Measurements from ENCODE around the gene OOSP1.
"Not testable (repeated sequence)": the region's sequence is repeated elsewhere in the genome, so short reads cannot be mapped to it uniquely, and the experiment has no call there.

Gene OOSP1, protein sequence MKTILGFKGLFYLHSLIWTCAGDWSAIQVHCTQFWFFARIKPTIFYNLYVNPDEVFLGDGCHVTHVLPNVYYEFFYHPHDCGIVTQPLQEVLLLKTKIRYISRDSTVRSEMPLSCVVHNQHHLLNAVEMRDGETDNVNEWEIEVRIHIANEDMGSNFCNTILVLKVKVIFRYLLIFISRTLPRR

DNA sequence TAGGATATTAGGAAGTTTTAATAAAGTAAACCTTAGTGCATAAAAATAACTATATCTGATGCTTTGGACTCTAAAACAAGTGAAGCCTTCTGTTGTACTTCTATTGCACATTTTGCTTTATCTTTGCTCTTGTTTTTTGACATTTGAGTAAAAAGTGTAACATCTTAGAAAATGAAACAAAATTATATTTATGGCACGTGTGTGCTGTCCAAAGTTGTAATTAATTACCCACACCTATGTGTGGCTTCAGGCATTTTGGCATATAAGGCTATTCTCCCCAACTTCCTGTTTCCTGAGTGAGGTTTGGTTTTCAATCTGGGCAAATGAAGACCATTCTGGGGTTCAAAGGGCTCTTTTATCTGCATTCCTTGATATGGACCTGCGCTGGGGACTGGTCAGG lies at the start of gene OOSP1:
Gene OOSP1 (plus strand): TSS at position 301 of the 400 bp plus-strand sequence. CDS start 23 bp downstream, at position 324.
- H3K27ac Mint-ChIP-seq = no peak within 1 kb of the TSS
- H3K4me1 Mint-ChIP-seq (ENCODE audit: low read depth) = no peaks in the 10 kb centered on the region
- no peaks in the 10 kb centered on the region for H3K36me3 Mint-ChIP-seq (ENCODE audit: low read depth)
- no peaks in the 10 kb centered on the region for H3K9me3 Mint-ChIP-seq
- H3K27me3 Mint-ChIP-seq (ENCODE audit: low read depth) = peaks cover 3% of the 10 kb centered on the region
- H3K4me3 Mint-ChIP-seq = no peak within 1 kb of the TSS

DNA sequence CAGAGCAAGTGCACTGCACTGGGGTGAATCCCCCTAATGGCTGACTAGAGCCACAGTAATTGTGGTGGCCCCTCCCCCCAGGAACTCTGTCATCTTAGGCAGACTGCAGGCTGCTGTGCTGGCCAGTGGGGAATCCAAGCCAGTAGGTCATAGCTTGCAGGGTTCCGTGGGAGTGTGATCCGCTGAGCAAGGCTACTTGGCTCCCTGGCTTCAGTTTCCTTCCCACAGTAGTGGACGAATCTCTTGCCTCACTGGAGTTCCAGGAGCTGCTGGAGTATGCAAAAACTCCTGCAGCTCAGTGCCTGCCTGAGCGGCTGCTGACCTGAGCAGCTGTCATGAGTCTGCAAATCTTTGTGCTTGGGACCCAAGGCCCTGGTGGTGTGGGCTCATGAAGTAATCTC lies 46.5 kb upstream of the OOSP1 start:
- no peaks in the 10 kb centered on the region for H3K36me3 Mint-ChIP-seq (ENCODE audit: low read depth)
- H3K27me3 Mint-ChIP-seq (ENCODE audit: low read depth) = no peaks in the 10 kb centered on the region
- H3K4me1 Mint-ChIP-seq (ENCODE audit: low read depth) = no peaks in the 10 kb centered on the region
- H3K9me3 Mint-ChIP-seq = peaks cover 38% of the 10 kb centered on the region
- no peak overlapping the region for H3K27ac Mint-ChIP-seq
- H3K4me3 Mint-ChIP-seq = no peak overlapping the region

DNA sequence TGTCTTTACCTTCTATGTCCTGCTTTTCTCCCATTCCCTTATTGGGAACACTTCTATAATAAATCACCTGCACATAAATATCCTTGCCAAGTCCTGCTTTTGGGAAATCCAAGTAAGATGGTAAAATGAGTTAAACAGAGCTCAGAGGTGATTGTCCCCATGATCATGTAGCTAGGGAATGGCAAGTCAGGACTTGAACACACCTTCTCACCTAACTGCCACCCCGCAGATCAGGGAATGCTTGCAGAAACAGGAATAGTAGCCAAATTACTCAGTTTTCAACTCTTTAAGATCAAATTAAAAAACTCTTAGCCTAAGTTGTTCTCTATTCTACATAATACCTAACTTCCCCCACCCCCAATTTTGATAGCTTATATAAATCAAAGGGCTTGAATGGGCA lies 43.6 kb upstream of the OOSP1 start:
- Mint-ChIP-seq H3K9me3 (peaks cover 14% of the 10 kb centered on the region), H3K4me3 (no peak overlapping the region), H3K27me3 (ENCODE audit: low read depth) (no peaks in the 10 kb centered on the region), H3K27ac (no peak overlapping the region), H3K36me3 (ENCODE audit: low read depth) (no peaks in the 10 kb centered on the region), H3K4me1 (ENCODE audit: low read depth) (no peaks in the 10 kb centered on the region)

DNA sequence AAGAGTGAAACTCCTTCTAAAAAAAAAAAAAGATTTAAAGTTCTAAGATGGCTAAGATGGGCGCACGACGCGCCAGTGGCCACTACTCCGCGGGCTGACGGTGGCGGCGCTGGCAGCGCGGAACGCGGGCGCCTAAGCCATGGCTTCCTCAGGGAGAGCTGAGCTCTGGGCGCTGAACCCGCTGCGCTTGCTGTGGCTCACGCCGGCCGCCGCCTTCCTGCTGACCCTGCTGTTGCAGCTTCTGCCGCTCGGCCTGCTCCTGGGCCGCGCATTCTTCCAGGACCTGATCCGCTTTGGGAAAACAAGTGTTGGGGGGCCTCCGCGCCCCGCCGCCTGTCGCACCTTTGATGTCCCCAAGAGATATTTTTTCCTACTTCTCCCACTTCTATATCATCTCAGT lies 40.2 kb upstream of the OOSP1 start:
- Mint-ChIP-seq H3K27ac (no peak overlapping the region), H3K4me1 (ENCODE audit: low read depth) (no peaks in the 10 kb centered on the region), H3K9me3 (no peaks in the 10 kb centered on the region), H3K36me3 (ENCODE audit: low read depth) (no peaks in the 10 kb centered on the region), H3K4me3 (no peak overlapping the region), H3K27me3 (ENCODE audit: low read depth) (no peaks in the 10 kb centered on the region)

DNA sequence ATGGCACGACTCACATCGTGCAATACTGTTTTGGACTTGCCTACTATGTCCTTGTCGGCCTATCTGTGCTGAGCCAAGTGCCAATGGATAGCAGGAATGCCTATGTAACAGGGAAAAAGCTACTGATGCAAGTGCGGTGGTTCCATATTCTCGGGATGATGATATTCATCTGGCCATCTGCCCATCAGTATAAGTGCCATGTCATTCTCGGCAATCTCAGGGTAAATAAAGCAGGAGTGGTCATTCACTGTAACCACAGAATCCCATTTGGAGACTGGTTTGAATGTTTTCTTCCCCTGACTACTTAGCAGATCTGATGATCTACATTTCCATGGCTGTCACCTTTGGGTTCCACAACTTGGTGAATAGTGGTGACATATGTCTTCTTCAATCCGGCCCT lies 39.6 kb upstream of the OOSP1 start:
- no peak overlapping the region for H3K4me3 Mint-ChIP-seq

DNA sequence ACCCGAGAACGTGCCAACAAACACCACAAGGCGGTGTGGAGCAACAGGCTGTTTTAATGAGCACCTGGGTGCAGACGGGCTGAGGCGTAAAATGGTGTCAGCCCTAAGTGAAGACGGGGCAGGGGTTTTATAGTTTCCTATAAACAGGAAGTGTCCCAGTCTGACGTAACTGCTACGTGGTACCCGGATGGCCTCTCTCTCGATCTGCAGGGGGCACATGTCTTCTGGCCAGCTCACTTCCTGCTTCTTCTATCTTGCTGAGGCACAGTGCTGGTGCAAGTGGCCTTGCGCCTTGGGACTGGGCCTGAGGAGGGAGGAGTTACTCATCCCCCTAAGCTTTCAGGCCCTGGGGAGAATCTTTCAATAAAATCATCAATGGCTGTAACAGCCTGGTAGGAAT lies 38.7 kb upstream of the OOSP1 start:
- H3K36me3 Mint-ChIP-seq (ENCODE audit: low read depth) = no peaks in the 10 kb centered on the region
- no peak overlapping the region for H3K27ac Mint-ChIP-seq
- no peaks in the 10 kb centered on the region for H3K4me1 Mint-ChIP-seq (ENCODE audit: low read depth)
- no peak overlapping the region for H3K4me3 Mint-ChIP-seq
- no peaks in the 10 kb centered on the region for H3K27me3 Mint-ChIP-seq (ENCODE audit: low read depth)
- no peaks in the 10 kb centered on the region for H3K9me3 Mint-ChIP-seq

More for the DNA sequence above, 39.6 kb upstream of the OOSP1 start:
- H3K4me1 Mint-ChIP-seq (ENCODE audit: low read depth) = no peaks in the 10 kb centered on the region
- H3K27me3 Mint-ChIP-seq (ENCODE audit: low read depth) = no peaks in the 10 kb centered on the region
- H3K9me3 Mint-ChIP-seq = no peaks in the 10 kb centered on the region
- H3K36me3 Mint-ChIP-seq (ENCODE audit: low read depth) = no peaks in the 10 kb centered on the region
- no peak overlapping the region for H3K27ac Mint-ChIP-seq

DNA sequence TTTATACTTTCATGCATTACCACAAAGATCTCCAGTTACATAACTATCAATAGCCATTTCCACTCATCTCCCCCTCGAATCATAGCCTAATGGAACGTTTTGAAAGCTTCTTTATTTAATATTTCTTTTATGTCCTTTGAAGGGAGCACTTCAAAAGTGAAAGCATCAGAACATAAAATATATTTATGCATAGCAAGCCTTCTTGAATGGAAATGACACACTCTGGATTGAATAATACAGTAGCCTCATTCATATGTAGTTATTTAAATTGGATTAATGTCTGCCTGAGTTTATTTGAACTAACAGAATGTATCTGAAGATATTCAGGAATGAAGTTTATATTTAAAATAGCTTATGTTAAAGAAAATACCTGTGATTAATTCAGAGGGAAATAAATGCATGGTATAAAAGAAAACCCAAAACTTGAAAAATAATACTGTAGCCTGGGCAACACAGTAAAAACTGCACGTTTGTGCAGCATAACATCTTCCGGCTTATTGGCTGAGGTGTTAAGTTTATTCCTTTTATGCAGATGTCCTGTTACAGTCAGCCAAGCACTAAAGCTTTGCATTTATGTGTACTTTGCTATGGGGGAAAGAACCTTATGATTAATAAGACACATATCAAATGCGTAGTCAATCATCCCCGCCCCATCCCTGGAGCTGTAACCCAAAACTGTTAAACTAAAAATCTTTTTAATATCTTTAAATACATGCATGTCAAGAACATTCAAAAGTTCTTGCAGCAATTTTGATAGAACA lies 37.7 kb upstream of the OOSP1 start:
- Mint-ChIP-seq H3K4me3 (no peak overlapping the region), H3K27me3 (ENCODE audit: low read depth) (no peaks in the 10 kb centered on the region), H3K27ac (no peak overlapping the region), H3K4me1 (ENCODE audit: low read depth) (no peaks in the 10 kb centered on the region), H3K9me3 (no peaks in the 10 kb centered on the region), H3K36me3 (ENCODE audit: low read depth) (no peaks in the 10 kb centered on the region)

DNA sequence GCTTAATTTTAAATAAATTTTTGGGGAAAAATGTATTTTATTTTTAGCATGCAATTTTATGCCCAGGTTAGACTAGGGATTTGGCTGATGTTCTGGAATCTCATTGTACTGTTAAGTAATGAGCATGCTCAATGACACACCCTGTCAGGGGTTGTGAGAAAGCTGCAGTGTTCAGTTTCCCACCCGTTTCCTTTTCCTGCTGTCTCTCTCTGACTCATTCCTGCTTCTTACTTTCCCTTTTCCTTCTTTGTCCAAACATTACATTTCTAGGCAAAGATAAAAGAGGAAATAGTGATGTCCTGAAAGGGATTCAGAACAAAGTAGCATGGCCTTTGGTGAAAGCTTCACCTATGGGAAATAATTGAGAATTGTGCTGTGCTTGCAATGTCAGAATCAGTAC lies 36.9 kb upstream of the OOSP1 start:
- no peaks in the 10 kb centered on the region for H3K27me3 Mint-ChIP-seq (ENCODE audit: low read depth)
- H3K36me3 Mint-ChIP-seq (ENCODE audit: low read depth) = no peaks in the 10 kb centered on the region
- no peaks in the 10 kb centered on the region for H3K4me1 Mint-ChIP-seq (ENCODE audit: low read depth)
- H3K4me3 Mint-ChIP-seq = no peak overlapping the region
- H3K27ac Mint-ChIP-seq = no peak overlapping the region
- H3K9me3 Mint-ChIP-seq = no peaks in the 10 kb centered on the region

DNA sequence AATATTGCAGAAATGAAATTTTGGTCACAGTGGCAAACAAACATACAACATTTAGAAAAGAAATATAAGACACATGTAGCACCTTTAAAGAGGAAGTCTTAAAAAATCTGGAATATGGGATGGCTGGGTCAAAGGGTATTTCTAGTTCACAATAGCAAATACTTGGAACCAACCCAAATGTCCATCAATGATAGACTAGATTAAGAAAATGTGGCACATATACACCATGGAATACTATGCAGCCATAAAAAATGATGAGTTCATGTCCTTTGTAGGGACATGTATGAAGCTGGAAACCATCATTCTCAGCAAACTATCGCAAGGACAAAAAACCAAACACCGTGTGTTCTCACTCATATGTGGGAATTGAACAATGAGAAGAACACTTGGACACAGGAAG lies 34.7 kb upstream of the OOSP1 start:
- not testable (repeated sequence) for H3K4me1 Mint-ChIP-seq (ENCODE audit: low read depth); H3K27ac Mint-ChIP-seq; H3K4me3 Mint-ChIP-seq; H3K27me3 Mint-ChIP-seq (ENCODE audit: low read depth); H3K36me3 Mint-ChIP-seq (ENCODE audit: low read depth); H3K9me3 Mint-ChIP-seq

DNA sequence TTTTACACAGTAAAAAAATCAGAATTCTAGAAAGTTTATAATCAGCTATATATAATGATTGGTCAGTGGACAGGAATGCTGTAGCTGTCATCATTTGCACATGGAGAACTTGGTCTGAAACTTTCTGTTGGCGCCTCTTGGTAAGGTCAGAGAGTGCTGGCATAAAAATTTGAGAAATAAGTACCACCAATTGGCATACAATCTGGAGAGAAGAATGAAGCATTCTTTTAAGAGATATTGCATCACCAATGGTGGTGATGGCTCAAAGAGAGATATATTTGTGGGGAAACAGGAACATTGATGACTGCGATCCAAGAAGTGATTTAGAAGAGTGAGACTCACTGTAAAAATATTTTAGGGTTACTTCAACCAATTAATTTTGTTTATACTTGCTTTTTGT lies 19.8 kb upstream of the OOSP1 start:
- Mint-ChIP-seq H3K27me3 (ENCODE audit: low read depth) (no peaks in the 10 kb centered on the region), H3K36me3 (ENCODE audit: low read depth) (no peaks in the 10 kb centered on the region), H3K27ac (no peak overlapping the region), H3K4me1 (ENCODE audit: low read depth) (no peaks in the 10 kb centered on the region), H3K4me3 (no peak overlapping the region), H3K9me3 (peaks cover 23% of the 10 kb centered on the region)

DNA sequence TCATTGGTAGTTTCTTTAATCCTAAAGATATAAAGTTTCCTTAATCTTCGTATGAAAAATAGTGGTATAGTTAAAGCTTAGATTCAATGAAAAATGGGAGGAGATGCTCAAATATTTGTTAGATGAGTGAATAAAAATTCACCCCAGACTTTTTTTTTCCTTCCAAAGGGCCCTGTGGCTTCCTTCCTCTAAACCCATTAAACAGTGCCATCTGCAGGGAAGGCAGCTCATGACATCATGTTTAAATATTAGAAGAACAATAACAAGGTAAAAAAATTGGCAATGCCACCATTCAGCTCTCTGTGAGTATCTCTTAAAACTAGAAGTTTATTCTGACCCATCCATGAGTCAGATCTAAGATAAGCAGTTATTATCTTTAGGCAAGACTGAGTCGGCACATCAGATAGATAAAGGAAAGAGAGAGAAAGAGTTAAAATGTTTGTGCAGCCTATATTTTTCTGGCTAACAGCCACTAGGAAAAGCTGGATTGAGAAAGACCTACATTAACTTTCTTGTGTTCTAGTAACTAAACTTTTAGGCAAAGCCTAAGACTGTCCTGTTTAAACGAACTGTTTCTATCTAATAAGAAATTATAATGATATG lies 19.1 kb upstream of the OOSP1 start:
- Mint-ChIP-seq H3K27ac (no peak overlapping the region), H3K9me3 (peaks cover 27% of the 10 kb centered on the region), H3K27me3 (ENCODE audit: low read depth) (no peaks in the 10 kb centered on the region), H3K4me1 (ENCODE audit: low read depth) (no peaks in the 10 kb centered on the region), H3K4me3 (no peak overlapping the region), H3K36me3 (ENCODE audit: low read depth) (no peaks in the 10 kb centered on the region)

DNA sequence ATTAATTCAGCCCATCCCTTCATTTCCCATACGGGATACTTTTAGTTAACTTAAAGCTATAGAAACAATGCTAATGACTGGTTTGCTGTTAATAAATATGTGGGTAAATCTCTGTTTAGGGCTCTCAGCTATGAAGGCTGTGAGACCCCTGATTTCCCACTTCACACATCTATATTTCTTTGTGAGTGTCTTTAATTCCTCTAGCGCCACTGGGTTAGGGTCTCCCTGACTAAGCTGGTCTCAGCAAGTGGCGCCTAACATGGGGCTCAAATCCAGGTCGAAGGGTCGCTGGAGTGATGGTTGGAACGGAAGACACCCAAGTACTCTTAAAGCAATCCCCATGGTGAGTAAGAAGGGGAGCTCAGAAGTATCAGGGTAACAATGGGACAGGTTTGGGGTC lies 14.4 kb upstream of the OOSP1 start:
- Mint-ChIP-seq H3K4me1 (ENCODE audit: low read depth) (no peaks in the 10 kb centered on the region), H3K9me3 (peaks cover 56% of the 10 kb centered on the region), H3K4me3 (no peak overlapping the region), H3K27me3 (ENCODE audit: low read depth) (no peaks in the 10 kb centered on the region), H3K36me3 (ENCODE audit: low read depth) (no peaks in the 10 kb centered on the region), H3K27ac (no peak overlapping the region)

DNA sequence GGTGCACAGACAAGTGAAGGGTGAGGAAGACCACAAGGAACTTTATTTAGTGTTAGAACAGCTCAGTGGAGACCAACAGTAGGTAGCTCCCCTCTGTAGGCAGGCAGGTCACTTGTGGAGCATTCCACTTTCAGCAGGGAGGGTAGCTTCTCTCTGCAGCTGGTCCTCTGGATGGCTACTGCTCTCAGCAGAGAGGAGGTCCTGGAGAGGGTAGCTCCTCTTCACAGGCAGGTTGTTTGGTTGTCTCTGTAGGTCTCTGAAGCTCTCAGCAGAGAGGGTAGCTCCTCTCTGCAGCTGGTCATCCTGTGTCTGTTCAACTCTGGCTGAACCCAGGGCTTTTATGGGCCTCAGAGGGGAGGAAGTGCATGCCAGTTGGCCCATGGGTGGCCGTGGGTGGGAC lies 6.5 kb upstream of the OOSP1 start:
- no peaks in the 10 kb centered on the region for H3K4me1 Mint-ChIP-seq (ENCODE audit: low read depth)
- H3K27me3 Mint-ChIP-seq (ENCODE audit: low read depth) = no peaks in the 10 kb centered on the region
- peaks cover 12% of the 10 kb centered on the region for H3K9me3 Mint-ChIP-seq
- no peak overlapping the region for H3K4me3 Mint-ChIP-seq
- no peaks in the 10 kb centered on the region for H3K36me3 Mint-ChIP-seq (ENCODE audit: low read depth)
- no peak overlapping the region for H3K27ac Mint-ChIP-seq

DNA sequence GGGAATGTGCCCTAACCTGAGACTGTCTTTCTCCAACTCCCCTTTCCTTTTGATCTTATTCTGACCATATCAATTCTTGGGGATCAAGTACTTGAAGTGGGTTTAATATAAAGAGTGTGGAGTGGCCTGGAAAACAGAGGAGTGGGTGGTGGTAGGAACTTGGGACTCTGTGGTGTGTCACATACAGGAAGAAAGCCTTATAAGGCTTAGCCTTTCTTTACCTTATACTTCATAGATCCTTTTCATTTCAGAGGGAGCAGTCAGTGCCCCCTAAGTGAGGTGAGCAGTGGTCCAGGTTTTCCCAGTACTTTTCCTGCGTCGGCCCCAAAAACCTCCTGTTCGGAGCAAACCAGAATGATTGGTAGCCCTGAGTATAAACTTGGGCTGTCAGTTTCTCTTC lies 486 bp downstream of the OOSP1 start:
- Mint-ChIP-seq H3K27ac (no peak overlapping the region), H3K4me1 (ENCODE audit: low read depth) (no peaks in the 10 kb centered on the region), H3K27me3 (ENCODE audit: low read depth) (peaks cover 3% of the 10 kb centered on the region), H3K4me3 (no peak overlapping the region), H3K9me3 (no peaks in the 10 kb centered on the region), H3K36me3 (ENCODE audit: low read depth) (no peaks in the 10 kb centered on the region)

DNA sequence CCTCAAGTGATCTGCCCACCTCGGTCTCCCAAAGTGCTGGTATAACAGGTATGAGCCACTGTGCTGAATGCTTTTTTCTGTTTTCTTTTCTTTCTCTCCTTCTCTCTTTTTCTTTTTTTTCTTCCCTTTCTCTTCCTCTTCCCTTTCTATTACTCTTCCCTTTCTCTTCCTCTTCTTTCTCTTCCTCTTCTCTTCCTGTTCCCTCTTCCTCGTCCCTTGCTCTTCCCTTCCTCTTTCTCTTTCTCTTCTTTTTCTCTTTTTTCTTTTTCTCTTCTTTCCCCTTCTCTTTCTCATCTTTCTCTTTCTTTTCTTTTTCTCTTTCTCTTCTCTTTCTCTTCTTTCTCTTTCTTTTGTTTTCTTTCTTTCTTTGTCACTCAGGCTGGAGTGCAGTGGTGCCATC lies 1.2 kb downstream of the OOSP1 start:
- peaks cover 3% of the 10 kb centered on the region for H3K27me3 Mint-ChIP-seq (ENCODE audit: low read depth)
- H3K4me3 Mint-ChIP-seq = no peak overlapping the region
- no peaks in the 10 kb centered on the region for H3K36me3 Mint-ChIP-seq (ENCODE audit: low read depth)
- H3K4me1 Mint-ChIP-seq (ENCODE audit: low read depth) = no peaks in the 10 kb centered on the region
- no peak overlapping the region for H3K27ac Mint-ChIP-seq
- H3K9me3 Mint-ChIP-seq = no peaks in the 10 kb centered on the region

Data from T-helper 1 cell treated with Interleukin-12 subunit alpha and Interleukin-12 subunit beta and Interleukin-4 antibody, amounts not matched to agents 30 μg/mL and 1 μg/mL, for 36 hours (primary cell).